Measurements from ENCODE around the gene SNX6.
A peak's percentile ranks its signal among the peaks of the same experiment; 100 is the strongest.
"Not testable (repeated sequence)": the region's sequence is repeated elsewhere in the genome, so short reads cannot be mapped to it uniquely, and the experiment has no call there.

SNX6 gene

DNA sequence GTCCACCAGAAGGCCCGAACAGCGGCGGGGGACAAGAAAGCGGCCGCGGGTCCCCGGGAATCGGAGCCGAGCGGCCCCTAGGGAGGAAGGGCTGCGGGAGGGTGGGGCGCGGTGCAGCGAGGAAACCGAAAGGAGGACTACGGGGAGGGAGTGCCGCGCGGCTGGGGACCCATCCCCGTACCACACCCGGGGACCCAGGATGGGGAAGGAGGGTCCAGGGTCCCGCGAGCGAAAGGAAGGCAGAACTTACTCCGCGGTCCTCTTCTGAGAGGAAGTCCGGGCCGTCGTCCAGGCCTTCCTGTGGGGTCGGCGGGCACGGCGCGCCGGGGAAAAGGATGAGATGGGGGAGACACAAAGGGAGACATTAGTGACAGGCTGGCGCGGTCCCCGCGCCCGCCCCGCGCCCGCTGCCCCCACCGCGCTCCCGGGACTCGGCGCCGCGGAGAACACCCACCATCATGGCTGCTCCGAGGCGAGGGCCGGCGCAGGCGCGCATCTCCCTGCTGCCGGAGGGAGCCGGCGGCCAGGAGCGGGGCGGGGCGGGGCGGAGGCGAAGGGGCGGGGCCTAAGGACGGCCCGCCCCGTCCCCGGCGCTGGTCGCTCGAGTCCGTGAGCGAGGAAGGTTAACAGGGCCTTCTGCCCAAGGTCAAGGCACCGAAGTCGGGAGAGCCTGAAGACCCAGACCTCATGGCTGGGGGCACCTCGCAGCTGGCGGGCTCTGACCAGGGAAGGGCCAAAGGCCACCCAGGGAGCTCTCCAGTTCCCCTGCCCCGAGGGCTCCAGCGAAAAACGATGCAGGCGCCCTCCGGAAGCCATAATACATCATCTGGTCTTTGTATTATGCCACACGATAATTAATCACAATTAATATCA lies at the start of gene SNX6:
Gene SNX6, minus strand, starts transcription at position 492 of the 873 bp plus-strand sequence. Its CDS starts 32 bp downstream, at position 460.
- DNase-seq (ENCODE audit: low read depth, low spot score): peak; percentile 66

DNA sequence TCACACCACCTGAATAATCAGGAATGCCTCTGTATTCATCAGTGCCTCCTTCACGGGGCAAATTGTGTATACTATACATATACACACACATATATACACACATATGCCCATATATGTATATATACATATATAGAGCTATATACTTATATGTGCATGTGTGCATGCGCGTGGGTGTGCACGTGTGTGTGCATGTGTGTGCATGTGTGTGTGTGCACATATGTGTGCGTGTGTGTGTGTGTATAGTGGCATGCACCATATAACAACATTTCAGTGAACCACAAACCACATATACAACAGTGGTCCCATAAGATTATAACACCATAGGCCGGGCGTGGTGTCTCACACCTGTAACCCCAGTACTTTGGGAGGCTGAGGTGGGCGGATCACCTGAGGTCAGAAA lies 48.8 kb upstream of the SNX6 start:
- DNase-seq (ENCODE audit: low read depth, low spot score): no peak

DNA sequence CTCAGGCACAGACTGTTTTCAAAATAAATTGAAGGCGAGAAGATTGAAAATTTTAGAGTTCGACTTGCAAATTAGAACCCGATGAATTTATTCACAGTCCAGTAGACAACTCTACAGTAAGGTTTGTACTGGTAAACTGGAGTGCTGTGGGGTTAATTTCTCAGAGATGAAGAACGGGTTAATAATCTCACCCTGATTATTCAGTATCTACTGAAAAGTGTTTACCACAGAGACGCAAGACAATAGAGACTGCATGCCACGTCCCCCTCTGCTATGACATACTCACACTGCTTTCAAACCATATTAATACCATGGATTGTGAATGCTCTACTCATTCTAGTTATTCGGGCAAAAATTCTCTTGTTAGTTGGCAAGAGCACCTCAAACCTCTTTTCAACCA lies 48.4 kb upstream of the SNX6 start:
- DNase-seq (ENCODE audit: low read depth, low spot score): no peak

DNA sequence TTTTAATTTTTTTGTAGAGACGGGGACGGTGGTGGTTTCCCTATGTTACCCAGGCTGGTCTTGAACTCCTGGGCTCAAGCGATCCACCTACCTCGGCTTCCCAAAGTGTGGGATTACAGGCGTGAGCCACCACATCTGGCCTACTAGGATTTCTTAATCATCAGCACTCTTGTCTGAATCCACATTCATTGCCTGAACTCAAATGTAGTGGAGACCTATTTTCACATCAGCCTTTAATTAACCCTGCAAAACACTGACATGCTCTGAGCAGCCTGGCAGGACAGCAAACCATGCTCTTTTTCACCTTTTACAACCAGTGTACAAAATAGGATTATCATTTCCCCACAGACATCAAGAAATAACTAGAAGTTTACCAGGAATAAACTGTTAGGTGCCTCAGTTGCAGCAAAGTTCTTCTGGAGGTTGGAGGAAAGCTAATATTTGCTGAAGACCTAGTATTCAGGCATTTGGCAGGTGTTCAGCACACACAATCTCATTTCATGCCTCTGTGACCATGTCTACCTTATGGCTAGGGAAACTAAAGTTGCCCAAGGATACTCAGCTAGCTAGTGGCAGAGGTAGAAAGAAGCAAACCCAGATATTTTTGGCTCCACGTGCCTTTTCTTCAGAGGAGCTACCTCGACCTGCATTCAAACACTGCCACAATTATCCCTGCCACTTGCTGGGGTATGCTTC lies 46.7 kb upstream of the SNX6 start:
- DNase-seq (ENCODE audit: low read depth, low spot score): no peak

DNA sequence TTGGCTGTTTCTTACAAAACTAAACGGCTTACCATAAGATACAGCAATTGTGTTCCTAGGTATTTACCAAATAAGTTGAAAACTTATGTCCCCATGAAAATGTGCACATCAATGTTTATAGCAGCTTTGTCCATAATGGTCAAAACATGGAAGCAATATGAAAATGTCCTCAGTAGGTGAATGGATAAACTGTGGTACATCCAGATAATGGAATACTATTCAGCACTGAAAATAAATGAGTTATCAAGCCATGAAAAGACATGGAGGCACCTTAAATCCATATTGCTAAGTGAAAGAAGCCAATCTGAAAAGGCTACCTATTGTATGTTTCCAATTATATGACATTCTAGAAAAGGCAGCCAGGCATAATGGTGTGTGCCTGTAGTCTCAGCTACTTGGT lies 43.8 kb upstream of the SNX6 start:
- DNase-seq (ENCODE audit: low read depth, low spot score): no peak

DNA sequence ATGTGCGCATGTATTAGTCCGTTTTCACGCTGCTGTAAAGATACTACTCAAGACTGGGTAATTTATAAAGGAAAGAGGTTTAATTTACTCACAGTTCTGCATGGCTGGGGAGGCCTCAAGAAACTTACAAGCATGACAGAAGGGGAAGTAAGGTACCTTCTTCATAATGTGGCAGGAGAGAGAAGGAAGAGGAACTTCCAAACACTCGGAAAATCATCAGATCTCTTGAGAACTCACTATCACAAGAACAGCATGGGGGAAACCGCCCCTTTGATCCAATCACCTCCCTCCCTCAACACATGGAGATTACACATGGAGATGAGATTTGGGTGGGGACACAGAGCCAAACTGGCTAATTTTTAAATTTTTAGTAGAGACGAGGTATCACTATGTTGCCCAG lies 41.8 kb upstream of the SNX6 start:
- DNase-seq (ENCODE audit: low read depth, low spot score): no peak

DNA sequence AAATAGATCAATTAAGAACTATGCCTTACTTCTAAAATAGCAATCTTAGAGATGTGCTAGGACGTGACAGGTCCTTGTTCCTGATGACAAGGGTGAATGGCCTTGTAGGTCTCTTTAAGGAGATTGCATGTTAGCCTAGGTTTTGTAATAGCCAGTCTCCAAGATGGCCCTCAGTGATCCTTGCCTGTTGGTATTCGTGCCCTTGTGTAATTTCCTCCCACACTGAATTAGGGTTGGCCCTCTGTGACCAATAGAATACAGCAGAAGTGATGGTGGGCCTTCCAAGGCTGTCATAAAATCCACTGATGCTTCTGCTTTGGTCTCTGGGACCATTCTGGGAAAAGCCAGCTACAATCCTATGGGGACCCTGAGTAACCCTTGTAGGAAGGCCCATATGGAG lies 38.2 kb upstream of the SNX6 start:
- DNase-seq (ENCODE audit: low read depth, low spot score): no peak

DNA sequence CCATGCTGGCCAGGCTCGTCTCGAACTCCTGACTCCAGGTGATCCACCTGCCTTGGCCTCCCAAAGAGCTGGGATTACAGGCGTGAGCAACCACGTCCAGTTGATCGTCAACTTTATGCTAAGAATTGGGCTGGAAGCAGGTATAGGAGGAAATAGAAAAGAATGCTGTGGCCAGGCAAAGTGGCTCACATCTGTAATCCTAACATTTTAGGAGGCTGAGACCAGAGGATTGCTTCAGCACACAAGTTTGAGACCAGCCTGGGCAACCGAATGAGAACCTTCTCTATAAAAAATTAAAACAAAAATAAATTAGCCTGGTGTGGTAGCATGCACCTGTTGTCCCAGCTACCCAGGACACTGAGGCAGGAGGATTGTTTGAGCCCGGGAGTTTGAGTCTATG lies 37.1 kb upstream of the SNX6 start:
- DNase-seq (ENCODE audit: low read depth, low spot score): no peak

DNA sequence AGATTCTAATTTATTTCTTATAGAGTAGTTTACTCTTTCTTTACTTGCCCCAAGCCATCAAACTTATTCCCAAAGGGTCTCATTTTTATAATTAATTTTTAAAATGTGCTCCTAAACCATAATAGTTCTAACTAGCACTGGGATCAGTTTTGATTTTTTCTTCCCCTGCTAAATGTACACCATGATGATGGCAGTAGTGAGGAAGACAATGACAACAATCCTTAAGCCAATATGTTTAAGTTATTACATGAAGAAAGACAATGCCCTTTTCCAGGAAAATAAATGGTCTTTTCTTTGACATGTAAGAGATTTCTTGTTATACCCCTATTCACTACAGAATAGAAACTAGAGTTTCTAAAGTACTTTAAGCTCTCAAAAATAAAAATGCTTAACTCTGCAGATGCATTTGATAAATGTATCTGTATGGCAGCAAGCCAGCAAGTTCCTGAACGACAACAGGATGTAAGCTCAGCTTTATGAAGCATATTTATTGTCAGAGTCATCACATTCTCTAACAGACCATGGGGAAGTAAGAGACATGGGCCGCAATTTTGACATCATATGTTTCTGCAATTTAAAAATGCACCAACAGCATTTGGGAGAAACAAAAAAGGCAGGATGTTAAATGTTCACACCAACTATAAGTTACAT lies 36.0 kb upstream of the SNX6 start:
- no peak for DNase-seq (ENCODE audit: low read depth, low spot score)

DNA sequence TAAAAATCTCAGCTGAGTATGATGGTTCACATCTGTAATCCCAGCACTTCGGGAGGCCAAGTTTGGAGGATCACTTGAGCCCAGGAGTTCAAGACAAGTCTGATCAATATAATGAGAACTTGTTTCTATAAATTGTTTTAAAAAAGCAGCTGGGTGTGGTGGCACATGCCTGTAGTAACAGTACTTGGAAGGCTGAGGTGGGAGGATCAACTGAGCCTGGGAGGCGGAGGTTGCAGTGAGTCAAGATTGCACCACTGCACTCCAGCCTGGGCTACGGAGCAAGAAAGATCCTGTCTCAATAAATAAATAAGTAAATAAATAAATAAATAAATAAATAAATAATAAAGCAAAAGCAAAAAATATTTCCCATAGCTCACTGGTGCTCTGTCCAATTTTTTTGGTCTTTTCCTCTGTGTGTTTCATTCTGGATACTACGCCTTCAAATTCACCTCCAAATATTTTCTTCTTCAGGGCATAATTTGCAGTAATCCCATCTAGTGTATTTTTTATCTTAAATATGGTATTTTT lies 32.7 kb upstream of the SNX6 start:
- DNase-seq (ENCODE audit: low read depth, low spot score): no peak

DNA sequence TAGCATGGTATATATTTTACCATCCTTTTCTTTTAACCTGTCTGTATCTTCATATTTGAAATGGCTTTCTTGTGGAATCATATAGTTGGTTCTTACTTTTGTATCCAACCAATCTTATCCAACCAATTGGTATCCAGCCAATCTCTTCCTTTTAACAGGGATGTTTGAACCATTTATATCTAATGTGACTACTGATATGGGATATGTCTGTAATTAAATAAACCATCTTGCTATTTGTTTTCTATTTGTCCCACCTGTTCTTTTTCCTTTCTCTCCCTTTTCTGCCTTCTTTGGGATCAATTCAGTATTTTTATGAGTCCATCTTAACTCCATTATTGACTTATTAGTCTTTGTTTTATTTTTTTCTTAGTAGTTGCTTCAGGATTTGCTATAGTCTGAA lies 30.8 kb upstream of the SNX6 start:
- DNase-seq (ENCODE audit: low read depth, low spot score): no peak

DNA sequence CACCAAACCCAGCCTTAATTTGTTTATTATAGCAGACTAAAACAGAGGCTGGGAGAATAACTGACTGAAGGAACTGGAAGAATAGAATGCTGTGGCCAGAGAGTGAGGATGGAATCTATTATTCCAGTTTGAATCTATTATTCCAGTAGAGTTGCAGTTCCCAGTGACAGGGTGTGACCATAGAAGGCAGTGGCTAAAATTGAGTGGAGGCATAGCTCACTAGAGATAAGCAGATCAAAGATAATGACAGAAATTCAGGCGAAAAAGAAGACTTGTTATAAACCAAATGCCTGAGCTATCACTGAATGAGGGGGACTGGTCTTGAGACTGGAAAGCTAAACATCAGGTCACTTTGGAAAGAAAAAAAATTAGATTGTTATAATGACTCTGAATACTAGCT lies 26.0 kb upstream of the SNX6 start:
- no peak for DNase-seq (ENCODE audit: low read depth, low spot score)

DNA sequence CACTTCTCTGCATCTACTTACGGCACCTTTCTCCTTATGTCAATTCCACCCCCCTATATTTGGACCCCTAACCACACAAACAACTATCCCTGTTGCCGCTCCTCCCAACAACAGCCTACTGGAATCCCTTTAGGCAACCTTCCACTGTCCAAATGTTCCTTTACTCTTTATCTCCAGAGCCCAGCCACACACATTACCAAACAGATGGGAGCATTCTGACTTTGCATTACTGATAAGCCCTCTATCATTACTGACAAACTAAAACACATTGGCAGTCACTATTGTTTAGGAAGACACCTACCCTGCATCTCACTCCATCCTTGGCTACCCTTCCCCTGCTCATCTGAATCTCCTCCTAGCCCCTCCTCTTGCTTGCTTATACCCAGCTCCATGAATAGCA lies 23.1 kb upstream of the SNX6 start:
- not testable (repeated sequence) for DNase-seq (ENCODE audit: low read depth, low spot score)

DNA sequence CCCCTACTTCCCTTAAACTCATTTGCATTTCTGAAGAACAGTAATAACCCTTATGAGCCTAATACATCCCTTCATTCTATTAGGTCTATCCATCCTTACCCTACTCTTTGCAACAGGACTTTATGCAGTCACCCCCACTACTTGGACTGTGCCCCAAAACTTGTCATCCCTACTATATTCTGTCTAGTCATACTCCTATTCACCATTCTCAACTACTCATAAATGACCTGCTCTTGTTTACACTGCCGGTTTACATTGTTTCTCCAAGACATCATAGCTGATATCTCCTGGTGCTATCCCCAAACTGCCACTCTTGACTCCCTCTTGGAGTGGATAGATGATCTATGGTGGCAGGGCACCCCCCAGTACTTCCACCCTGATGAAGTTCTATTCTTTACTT lies 22.4 kb upstream of the SNX6 start:
- DNase-seq (ENCODE audit: low read depth, low spot score): not testable (repeated sequence)

DNA sequence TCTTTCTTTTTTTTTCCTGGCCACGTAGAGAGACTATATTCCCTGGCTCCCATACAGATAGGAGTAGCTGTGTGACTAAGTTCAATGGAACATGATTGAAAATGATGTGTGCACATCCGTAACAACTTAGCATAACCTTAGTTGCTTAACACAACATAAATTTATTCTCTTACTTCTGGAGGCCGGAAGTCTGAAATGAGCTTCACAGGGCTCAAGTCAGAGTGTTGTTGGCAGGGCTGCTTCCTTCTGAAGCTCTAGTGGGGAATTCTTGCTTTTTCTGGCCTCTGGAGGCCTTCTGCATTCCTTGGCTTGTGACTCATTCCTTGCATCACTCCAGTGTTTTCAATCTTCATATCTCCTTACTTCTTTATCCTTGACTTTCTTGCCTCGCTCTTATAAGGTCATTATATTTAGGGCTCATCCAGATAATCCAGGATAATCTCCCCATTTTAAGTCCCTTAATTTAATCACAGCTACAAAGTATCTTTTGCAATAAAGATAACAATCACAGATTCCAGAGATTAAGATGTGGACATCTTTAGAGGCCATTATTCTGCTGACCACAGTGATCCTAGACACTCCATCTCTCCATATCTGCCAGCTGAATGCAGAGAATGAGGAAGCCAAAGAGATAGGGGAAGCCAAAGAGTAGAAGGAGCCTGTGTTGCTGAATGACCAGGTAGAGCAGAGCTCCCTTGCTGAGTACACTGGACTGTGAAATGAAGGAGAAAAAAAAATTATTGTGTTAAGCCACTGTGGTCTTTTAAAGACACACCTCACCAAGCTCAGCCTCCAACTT lies 21.0 kb upstream of the SNX6 start:
- no peak for DNase-seq (ENCODE audit: low read depth, low spot score)

DNA sequence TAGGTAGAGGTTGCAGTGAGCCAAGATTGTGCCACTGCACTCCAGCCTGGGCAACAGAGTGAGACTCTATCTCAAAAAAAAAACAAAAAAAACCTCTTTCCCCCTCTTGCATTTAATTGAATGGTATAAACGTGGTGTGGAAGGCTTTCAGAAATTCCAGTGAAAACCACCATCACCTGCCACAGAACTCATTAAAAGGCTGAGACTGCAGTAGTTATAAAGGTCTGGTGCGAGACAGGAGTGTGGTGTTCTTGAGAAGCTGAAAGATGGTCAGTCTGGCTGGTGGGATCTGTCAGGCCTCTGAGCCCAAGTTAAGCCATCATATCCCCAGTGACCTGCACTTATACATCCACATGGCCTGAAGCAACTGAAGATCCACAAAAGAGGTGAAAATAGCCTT lies 20.1 kb upstream of the SNX6 start:
- not testable (repeated sequence) for DNase-seq (ENCODE audit: low read depth, low spot score)

DNA sequence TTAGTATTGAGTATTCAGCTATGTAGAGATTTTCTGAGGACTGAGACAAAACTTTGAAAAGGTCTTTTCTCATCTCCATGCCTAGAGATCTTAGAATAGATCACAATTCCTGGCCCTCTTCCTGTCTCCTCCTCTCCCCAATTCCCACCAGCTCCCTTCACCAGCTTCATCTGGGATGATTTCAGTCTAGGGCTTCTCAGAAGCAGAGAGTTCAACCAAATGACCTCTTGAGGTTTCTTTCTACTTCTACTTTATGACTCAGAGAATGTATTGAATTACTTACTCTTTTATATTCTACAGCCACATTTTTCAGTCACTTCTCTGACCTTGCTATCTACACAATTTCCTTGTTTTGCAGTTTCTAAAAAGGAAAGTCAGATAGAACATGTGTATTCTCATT lies 19.4 kb upstream of the SNX6 start:
- DNase-seq (ENCODE audit: low read depth, low spot score): no peak

DNA sequence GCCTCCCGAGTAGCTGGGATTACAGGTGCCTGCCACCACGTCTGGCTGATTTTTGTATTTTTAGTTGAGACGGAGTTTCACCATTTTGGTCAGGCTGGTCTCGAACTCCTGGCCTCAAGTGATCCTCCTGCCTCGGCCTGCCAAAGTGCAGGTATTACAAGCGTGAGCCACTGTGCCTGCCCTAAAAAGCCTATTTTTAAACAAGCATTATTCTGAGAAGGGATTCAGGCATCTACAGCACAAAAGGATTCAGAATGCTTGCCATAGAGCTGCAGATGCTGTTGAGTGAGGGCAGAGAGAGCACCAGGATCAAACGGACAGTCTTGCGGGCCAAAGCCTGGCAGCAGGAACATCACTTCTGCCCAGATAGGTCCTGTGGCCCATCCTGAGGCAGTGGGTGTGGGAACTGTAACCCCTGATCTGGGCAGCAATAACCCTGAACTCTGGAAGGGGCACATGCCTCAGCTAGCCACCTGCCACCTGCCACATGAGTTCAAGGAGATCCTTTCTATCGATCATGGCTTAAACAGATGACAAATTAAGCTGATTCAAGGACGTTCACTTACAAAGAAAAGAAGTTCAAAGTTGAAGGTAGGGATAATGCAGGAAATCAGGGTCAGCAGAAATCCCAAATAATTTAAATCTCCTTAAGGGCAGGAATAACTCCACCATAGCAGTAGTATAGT lies 16.8 kb upstream of the SNX6 start:
- DNase-seq (ENCODE audit: low read depth, low spot score): no peak

DNA sequence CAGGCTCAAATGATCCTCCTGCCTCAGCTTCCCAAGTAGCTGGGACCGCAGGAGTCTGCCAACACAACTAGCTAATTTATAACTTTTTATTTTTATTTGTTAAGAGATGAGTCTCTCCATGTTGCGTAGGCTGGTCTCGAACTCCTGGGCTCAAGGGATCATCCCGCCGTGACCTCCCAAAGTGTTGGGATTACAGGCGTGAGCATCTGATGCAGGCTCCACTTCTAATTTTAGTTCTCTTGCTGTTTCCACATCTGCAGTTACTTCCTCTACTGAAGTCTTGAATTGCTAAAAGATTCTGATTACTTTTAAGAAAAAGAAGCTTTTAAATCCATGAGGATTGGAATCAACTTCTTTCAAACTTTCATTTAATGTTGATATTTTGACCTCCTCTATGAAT lies 13.4 kb upstream of the SNX6 start:
- no peak for DNase-seq (ENCODE audit: low read depth, low spot score)

DNA sequence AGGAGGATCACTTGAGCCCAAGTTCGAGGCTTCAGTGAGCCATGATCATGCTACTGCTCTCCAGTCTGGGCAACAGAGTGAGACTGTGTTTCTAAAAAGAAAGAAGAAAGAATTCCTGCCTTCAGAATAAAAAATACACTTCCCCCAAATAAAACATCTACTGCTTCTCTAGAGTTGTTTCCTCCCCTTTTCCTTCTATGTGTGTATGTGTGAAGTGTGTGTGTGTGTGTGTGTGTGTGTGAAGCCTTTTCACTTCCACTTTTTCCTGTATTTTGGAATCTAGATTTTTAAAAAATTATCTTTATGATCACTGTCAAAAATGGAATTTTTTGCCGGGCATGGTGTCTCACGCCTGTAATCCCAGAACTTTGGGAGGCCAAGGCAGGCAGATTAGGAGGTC lies 12.6 kb upstream of the SNX6 start:
- no peak for DNase-seq (ENCODE audit: low read depth, low spot score)

DNA sequence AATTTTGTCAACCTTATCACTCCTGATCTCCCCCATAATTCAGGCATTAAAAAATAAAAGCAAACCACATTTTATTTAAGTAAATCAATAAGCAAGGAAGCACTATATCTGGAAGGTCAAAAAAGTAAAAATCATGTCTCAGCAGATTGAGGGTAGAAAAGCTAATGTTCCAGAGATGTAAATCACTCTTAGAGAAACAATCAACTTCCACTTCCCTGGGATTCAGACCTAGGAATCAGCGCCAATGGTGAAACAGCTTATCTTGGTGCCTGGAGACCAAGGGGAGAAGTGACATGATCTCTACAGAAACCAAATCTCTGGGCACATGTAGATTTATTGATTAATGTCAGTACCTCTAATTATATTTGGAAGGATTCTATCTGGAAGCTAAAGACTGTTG lies 10.9 kb upstream of the SNX6 start:
- no peak for DNase-seq (ENCODE audit: low read depth, low spot score)
